ENCODE measurements around the gene RTKN2.

The RTKN2 gene

GRCh38 chr10:62238880-62239279 lies 29.8 kb downstream of the RTKN2 start:
- no peak for TF ChIP-seq CTCF (IDR thresholded peaks at IDR 0.05; ENCODE audit: borderline replicate concordance, insufficient read depth, low read depth, low read length)
- no peak overlapping the region for H3K4me3 ChIP-seq (ENCODE audit: low read depth, low read length)

- no peak for TF ChIP-seq CTCF (IDR thresholded peaks at IDR 0.05; ENCODE audit: borderline replicate concordance, insufficient read depth, low read depth, low read length)
- no peak overlapping the region for H3K4me3 ChIP-seq (ENCODE audit: low read depth, low read length)
These were observed 30.7 kb downstream of the RTKN2 start for GRCh38 chr10:62237966-62238365.

- no peak for TF ChIP-seq CTCF (IDR thresholded peaks at IDR 0.05; ENCODE audit: borderline replicate concordance, insufficient read depth, low read depth, low read length)
- no peak overlapping the region for H3K4me3 ChIP-seq (ENCODE audit: low read depth, low read length)
These were observed 31.1 kb downstream of the RTKN2 start for GRCh38 chr10:62237506-62237905.

GRCh38 chr10:62234077-62234605 lies 34.5 kb downstream of the RTKN2 start:
- H3K4me3 ChIP-seq (ENCODE audit: low read depth, low read length) = no peak overlapping the region
- no peak for TF ChIP-seq CTCF (IDR thresholded peaks at IDR 0.05; ENCODE audit: borderline replicate concordance, insufficient read depth, low read depth, low read length)

GRCh38 chr10:62233356-62234076 lies 35.1 kb downstream of the RTKN2 start:
- TF ChIP-seq CTCF (IDR thresholded peaks at IDR 0.05; ENCODE audit: borderline replicate concordance, insufficient read depth, low read depth, low read length) = no peak
- no peak overlapping the region for H3K4me3 ChIP-seq (ENCODE audit: low read depth, low read length)

DNA sequence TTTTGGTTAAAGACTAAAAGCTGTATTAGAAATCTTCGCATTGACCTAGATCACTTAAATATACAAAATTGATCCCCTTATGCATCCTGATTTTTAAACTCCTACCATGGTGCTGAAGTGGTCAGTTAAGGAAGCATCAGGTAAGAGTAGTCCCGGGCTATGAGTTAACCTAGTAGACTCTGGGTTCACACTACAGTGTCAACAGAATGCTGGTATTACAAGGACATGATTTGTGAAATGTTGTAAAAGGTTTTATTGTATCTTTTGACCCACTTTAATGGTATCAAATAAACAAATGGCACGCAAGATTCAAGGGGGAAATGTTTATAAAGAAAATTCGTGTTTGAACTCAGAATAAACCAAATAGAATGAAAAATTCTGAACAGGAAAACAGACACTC lies 36.8 kb downstream of the RTKN2 start:
- TF ChIP-seq CTCF (IDR thresholded peaks at IDR 0.05; ENCODE audit: borderline replicate concordance, insufficient read depth, low read depth, low read length) = no peak
- no peak overlapping the region for H3K4me3 ChIP-seq (ENCODE audit: low read depth, low read length)

DNA sequence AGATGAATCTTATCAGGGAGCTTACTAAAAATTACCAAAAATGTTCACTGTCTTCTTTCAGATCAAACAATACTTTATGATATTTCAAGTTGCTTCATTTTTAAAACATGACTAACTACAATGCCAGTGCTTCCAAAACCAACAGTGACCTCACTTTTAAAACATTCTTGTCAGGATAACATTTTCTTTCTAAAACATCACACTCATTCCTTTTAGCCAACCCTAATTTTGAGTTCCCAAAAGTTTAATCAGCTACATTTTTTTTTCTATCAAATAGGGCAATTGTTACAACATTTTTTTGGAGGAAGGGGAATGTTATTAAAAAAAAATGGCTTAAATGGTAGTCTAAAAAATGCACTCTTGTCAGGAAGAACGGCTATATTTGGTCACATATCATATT lies 37.3 kb downstream of the RTKN2 start:
- no peak overlapping the region for H3K4me3 ChIP-seq (ENCODE audit: low read depth, low read length)
- TF ChIP-seq CTCF (IDR thresholded peaks at IDR 0.05; ENCODE audit: borderline replicate concordance, insufficient read depth, low read depth, low read length) = no peak

Data from GM12875 (cell line).